Suppressor macrophage treated with lipopolysaccharide for 4 hours (primary cell): ENCODE measurements around the gene TMEM151A.

ENCODE experiments used
- DNase-seq: peaks from one replicate; pipeline ENCODE4 v3.0.0-alpha.2; 2020

Gene TMEM151A

DNA sequence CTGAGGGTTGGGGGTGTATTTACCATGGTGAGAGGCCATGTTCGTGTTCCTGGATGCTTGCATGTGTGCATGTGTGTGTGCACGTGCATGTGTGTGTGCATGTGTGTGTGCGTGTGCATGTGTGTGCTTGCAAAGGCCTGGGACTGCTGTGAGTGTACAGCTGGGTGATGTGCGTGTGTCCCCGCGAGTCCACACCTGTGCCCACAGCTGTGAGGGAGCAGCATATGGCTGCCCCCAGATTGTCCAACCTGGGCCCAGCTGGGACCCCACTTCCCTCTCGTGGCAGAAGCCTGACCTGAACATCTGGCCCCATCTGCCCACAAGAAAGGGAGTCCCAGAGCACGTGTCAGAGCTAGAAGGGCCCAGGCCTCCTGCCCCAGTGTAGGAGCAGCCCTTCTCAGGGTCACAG is 33.6 kb downstream of the TMEM151A start:
- no peak for DNase-seq

DNA sequence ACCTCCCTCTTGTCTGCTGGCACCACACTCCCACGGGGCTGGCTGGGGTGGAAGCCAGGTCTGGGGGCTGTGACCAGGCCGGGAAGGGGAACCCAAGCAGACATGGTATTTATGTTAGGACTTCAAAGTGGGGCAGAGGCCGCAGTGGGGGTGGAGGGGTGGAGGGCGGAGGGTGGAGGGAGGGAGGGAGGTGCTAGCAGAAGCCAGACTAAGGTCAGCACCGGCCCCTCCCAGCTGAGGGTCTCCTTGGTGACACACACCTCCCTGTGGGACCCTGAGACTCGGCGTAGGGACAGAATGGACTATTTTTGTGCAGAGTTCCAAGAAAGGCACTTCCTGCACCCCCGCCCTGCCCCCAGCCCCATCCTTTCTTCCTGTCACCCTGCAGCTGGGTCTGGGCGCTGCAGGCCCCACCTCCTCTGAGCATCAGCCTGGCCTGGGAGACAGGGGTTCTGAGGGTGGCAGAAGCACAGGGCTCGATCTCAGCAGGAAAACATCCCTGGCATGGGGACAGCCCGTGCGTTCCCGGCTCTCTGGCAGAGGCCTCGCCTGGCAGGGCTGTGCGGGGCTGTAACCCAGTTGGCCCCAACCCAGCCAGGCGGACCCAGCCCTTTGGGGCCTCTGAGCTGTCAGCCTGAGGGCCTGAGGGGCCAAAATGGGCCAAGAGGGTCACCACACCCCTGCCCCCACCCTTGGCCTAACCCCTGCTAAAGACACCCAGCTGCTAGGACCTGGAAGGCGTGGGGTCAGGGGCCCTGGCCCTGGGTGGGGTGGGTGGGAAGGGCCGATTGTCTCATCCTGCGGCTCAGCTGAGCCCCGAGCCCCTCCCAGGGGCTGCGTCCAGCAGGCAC is 34.8 kb downstream of the TMEM151A start:
- no peak for DNase-seq

DNA sequence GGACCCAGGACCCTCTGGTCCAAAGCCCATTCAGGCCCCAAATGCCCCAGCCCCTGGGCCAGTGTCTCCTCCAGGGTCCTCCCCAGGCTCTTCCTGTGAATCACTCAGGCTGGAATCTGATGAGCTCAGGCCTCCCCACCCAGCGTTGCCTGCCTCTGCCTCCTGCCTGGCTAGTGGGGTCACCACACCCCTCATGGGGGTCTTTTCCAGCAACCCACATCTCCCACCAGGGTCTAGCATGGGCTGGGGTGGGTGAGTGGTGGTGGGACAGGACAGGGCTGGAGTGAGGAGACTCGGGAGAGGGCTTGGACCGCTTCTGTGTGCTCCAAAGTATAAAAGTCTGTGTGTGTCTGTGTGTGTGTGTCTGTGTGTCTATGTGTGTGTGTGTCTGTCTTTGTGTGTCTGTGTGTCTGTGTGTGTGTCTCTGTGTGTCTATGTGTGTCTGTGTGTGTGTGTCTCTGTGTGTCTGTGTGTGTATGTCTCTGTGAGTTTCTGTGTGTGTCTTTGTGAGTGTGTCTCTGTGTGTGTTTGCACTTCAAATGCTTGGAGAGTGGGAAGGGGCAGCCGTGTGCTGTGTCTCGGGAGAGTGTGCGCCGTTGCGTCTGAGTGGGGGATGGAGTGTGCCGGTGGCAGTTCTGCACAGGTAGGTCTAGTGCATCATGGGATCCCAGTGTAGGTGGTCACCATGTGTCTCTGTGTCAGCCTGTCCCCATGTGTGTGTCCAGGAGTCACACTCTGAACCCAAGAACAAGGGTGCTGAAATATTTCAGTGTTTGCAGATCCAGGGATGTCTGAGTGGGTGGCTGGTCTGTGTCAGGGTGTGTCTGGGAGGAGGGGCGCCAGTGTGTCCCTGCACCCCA is 35.7 kb downstream of the TMEM151A start:
- no peak for DNase-seq

DNA sequence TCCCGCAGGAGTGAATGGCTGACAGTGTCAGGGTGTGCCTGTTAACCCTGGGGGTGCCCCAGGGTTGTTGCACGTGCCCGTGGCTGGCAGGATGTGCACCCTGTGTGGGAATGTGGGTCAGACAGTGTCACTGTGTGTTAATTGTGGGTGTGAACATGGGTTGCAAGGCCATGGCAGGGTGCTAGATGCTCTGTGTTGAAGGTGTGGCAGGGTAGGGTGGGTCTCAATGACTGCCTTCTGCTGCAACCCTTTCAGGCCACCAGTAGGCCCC is 36.3 kb downstream of the TMEM151A start:
- no peak for DNase-seq

DNA sequence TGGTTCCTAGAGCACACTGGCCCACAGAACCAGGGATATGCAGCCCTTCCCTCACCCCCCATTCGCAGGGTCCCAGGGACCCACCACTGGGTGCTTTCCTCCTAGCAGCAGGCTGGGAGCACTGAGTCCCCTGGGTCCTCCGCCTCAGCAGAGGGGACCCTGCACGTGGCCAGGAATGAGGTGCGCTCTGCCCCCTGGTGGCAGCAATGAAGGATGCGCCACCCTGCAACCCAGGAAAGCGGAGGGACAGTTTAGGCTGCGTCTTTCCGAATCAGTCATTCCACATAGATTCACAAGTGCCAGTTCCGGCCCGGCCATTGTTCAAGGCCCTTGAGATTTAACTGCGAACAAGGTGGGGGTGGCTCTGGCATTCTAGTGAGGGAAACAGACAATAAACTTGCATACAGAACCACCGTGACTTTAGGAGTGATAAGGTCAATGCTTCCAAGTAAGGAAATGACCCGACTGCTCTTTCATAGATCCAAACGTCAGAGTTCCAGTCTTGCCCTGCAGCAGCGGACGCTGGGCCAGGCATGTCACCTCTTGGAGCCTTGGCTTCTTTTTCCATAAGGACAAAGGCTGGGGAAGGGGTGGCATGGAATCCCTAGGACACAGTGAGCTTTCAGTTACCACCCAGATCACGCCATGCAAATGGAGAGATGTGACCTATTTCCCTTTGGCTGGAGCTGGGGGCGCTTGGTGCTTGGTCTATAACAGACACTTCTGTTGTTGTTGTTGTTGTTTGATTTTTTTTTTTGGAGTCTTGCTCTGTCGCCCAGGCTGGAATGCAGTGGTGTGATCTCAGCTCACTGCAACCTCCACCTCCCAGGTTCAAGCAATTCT is 36.8 kb downstream of the TMEM151A start:
- peak; percentile 80 for DNase-seq

DNA sequence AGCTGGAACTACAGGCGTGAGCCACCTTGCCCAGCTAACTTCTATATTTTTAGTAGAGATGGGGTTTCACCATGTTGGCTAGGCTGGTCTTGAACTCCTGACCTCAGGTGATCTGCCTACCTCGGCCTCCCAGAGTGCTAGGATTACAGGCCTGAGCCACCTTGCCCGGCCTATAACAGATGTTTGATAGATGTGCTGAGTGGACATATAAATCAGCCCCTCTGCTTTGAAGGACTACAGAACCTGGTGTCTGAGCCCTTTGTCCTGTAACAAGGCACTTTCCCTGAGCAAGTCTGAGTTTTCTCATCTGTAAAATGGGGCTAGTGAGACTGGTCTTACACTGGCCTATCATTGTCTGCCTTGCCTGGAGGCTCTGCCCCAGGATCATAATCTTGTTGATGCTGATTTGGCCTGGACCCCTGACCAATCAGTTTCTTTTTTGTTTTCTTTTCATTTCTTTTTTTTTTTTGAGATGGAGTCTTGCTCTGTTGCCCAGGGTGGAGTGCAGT is 37.5 kb downstream of the TMEM151A start:
- no peak for DNase-seq

DNA sequence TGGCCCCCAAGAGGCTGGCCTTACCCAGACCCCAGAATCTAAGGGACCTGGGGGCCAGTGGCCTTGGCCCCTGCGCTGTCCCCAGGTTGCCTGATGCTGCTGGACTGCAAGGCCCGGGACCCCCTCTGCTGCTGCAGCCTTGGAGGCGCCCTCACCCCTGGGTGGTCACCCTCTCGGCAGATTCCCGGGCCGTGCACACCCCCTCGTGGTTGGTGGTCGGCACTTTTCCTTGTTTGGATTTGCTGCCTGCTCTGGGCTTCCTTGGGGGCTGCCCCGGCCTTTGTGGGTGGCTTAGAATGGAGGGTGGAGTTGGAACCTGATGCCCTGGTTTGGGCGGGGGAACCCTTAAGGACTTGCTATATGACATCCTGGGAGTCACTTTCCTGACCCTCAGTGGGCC is 39.2 kb downstream of the TMEM151A start:
- DNase-seq: no peak

DNA sequence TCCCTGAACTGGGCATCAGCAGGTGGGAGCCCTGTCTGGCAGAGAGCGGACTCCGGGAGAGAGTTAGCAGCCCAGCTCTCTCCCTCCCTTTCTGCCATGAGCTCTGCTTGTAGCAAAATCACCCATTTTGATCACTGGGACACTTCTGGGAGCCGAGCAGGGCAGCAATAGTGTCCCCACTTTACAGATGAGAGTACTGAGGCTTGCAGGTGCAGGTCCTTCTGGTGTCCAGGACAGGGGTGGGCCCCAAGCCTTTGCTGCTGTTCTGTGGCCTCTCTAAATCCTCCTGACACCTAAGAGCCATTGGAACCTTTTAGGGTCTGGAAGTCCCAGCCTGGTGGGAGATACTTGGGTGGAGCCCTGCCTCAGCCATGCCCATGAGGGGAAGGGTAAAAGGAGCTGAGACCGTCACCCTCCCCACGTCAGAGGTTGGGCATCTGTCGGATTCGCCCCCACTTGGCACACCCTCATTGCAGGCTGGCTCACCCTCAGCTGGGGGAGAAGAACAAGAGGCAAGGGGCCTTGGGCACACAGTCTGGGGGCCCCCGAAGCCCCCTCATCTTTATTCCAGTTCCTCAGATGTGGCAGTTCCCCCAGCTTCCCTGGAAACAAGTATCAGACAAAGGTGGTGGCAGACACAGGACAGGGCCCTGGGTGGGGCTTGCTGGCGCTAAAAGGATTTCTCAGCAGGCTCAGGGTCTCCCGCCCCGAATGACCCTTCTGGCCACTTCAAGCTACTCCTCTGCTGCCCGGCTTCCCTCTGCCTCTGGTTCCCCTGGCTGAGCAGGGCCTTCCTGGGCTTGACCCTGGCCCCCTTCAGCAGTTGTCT is 40.1 kb downstream of the TMEM151A start:
- DNase-seq: no peak

DNA sequence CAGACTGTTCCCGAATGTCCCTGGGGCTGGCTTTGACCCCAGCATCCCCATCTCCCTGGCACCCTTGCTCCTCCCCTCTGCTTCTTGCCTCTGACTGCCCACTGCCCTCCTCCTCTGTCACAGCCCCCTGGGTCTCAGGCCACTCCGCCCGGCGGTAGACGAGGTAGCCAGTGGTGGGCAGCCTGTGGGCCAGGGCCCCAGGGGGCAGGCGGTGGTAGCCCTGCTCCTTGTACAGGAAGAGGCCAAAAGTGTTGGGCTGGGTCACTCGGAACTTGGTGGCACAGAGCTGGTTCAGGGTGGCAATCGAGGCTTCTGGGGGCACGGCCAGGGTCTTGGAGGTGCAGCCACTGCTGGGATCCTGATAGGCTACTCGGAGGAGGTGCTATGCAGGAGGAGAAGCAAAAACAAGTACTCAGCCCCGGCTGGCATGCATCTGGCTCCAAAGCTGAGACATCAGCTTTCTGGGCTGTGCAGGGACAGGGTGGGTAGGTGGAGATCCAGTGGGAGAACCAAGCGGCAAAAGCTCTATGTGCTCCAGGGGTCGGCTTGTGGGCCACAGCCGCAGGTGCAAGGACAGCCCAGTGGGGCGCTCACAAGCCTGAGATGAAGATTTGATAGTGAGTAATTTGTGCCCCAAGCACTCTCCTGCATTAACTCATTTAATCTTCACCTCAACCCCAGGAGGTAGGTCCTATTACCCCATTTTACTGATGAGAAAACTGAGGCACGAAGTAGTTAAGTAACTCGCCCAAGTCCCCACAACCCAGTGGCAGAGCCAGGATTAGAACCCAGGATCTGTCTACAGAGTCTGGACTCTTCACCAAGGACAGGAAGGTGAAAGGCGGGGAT is 40.9 kb downstream of the TMEM151A start:
- DNase-seq: no peak

DNA sequence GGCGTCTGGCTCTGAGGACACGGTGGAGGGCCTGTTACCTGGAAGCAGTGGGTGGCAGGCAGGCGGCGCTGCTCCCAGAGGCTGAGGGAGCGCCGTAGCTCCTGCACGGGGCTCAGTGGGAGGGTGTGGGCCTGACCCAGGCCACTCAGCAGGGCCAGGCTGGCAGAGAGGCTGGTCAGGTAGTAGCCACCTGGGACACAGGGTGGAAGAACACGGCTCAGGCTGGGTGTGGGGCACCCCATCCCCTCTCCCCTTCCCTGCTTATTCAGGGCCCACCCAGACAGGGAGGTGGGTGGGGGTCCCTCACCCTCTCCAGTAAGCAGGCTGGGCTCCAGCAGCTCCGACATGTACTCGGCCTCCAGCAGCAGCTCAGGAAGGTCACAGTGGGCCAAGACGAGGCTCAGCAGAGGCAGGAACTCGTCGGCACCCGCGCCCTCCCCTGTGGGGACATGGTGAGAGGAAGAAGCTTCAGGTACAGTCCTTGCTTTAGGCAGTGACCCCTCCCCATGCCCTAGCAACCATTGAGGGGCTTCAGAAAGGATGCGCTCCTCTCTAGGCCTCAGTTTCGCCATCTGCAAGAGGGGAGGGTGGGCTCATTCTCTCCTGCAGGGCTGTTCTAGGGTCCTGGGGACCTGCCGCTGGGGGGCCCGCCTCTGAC is 41.7 kb downstream of the TMEM151A start:
- no peak for DNase-seq

DNA sequence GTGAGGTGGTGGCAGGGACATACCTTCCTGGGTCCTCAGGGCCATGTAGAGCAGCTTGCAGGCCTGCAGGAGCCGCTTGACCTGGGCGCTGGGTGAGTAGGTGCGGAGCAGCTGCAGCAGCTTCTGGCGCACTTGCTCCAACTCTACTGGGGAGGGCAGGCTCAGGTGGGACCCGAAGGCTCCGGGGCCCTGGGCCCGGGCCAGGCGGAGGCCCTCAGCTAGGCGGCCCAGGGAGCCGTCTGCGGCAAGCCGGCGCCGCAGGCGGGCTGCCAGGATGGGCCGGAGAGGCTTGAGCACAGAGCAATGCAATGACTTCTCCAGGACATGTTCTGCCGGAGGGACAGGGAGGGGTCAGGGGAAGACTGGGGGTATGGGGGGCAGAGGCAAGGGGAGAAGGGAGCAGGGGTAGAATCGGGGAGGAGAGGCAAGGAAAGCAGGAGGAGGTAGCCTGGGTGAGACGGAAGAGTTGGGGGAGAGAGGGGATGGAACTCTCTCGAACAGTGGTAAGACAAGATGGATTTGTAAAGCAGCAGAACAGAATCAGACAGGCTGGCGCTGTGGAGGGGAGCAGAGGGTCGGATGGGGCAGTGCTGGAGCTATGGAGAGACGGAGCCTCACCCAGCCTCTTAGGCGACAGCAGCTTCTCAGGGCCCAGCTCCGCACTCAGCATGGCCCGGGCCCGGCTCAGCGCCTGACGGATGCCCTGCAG is 42.4 kb downstream of the TMEM151A start:
- DNase-seq: no peak

DNA sequence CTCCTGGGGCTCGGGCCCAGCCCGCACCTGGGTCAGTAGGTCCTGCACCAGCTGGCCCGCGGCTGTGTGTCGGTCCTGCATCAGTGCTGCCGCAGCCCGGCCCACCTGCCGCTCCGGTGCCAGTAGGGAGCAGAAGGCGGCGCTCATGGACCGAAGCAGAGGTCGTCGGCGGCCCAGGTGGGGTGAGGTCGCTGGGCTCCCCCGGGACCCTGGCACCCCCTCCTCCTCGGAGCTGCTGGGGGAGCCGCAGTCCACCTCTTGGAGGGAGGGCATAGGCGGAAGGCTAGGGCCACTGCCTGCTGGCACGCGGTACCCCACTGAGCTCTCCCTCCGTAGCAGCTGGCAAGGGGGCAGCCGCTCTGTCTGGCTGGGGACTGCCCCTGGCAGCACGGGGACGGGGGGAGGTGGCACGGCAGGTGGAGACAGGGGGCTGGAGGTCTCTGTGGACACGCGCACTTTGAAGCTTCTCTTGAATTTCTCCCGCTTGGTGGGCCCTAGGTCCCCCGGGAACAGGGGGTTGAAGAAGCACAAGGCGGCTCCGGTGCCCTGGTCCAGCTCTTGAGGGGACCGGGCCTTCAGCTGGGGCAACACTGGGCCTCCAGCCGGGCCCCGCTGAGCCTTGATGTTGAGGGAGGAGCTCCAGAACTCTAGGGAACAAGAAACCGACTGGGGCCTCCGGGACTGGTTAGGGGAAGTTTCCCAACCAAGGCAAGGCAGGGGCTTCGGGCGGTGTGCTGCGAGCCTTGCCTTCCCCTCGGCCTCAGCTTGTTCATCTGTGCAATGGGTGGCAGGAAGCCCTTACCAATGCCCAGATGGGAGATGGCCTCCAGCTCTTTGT is 43.1 kb downstream of the TMEM151A start:
- DNase-seq: peak; percentile 41

DNA sequence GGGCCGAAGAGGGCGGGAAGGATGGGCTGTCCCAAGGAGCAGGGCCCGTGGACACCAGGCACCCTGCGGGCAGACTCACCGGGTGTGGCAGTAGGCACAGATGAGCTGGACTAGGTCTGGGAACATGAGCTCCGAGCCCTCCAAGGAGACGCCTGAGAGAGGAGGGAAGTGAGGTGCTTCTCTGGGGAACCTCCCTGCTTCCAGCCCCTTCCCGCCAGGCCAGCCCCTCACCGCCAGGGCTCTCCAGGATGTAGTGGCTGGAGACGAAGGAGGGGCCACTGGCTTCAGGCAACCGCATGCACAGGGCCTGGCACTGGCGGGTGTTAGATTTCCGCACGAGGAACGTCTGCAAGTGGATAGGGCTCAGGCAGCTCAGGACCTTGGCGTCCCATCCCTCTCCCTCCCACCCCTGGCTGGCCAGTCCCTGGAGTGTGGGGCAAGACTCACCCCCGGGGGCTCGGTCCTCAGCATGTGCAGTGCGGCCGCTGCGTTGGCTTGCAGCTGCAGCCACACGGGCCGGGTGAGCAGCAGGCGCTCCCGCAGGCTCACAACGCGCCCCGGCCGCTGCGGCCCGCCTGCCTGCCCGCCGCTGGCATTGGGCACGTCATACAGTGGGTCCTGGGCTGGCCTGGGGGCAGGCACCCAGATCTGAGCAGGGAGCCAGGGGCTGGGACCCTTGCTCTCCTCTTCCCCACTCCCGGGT is 44.0 kb downstream of the TMEM151A start:
- peak; percentile 20 for DNase-seq

DNA sequence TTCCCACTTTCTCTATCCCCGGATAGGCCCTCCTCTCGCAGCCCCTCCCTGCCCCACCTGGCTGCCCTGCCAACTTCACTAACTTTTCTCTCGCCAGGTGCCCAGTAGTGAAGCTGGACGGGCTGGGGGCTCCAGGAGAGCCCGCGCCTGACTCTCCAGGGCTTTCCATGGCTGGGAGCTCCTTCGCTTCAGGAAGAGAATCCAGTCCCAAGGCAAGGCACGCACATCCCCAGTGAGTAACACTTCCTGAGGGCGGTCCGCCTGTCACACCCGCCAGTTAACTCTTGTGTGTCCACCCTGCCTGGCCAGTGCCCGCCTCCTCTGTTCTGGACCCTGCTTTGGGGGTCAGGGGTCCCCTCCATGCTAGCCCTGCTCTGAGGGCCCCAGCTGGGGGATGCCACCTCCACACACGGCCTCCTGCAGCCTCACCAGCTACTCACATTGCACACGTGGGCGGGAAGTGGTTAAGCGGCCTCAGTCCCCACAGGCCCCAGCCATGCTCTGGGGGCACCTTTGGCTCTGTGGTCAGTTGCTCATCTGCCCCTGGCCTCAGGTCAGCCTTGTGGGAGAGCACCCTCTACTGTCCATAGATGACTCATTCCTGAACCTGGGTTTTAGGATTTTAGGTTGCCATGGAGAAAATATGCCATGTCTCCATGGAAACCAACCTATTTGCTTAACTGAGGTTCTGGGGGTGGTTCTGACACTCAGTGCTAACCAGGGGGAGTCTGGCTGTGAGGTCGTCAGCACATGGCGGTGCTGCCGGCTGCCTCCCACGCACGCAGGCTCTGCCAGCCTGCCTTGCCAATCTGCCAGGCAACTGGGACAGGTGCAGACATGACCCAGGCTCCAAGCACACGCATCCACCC is 44.8 kb downstream of the TMEM151A start, which contains the start of gene RIN1:
Gene RIN1 (minus strand): TSS at position 201 of the 869 bp plus-strand sequence. CDS start 32 bp downstream, at position 169.
- peak; percentile 80 for DNase-seq

DNA sequence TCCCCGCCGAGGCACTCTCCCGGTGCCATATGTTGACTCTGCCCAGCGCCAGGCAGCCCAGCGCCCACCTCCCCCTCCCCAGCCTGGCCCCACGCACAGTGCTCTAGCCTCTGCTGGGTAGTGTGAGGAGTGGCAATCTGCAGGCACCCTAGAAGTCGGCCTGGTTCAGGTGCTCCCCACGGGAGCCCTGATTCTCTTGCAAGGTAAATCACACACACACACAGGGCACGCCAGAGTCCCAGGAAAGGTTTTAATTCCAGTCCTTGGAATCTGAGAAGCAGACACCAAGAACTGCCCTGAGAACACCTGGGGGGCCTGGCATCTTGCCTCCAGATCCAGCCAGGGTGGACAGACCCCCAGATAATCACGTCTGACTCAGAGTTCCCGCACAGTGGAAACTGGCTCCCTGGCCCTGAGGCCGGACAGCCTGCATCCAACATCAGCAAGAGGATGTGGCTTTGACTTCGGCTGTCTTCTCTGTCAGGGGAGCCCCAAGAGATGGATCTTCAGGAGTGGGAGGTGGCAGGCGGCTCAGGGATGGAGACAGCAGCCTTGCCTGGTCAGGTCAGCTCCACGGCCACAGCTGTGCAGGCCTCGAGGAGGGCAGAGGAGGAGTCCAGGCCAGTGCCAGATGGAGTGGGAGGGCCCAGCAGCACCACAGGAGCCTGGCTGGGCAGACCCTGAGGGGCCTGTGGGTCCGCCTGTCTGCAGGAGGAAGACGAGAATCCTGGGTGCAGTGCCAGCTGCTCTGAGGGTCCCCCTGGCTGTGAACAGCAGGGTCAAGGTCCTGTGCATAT is 45.6 kb downstream of the TMEM151A start:
- DNase-seq: no peak
